ENCODE measurements around the gene DCTN1.
"Not testable (repeated sequence)": the region's sequence is repeated elsewhere in the genome, so short reads cannot be mapped to it uniquely, and the experiment has no call there.

Gene DCTN1

GRCh38 chr2:74379851-74380789, at the start of gene DCTN1:
DCTN1 (minus strand) TSS chr2:74380311; CDS start chr2:74380037, 274 bp downstream.
- no peak for DNase-seq

- DNase-seq = no peak
Observed at GRCh38 chr2:74428675-74429074, 48.6 kb upstream of the DCTN1 start.

GRCh38 chr2:74427551-74427950, 47.4 kb upstream of the DCTN1 start:
- DNase-seq = no peak

- no peak for DNase-seq
Observed at GRCh38 chr2:74426181-74426758, 46.2 kb upstream of the DCTN1 start.

GRCh38 chr2:74425523-74425922, 45.4 kb upstream of the DCTN1 start:
- no peak for DNase-seq

- no peak for DNase-seq
Observed at GRCh38 chr2:74424995-74425406, 44.9 kb upstream of the DCTN1 start.

- DNase-seq = no peak
Observed at GRCh38 chr2:74424139-74424992, 44.3 kb upstream of the DCTN1 start.

- DNase-seq = no peak
Observed at GRCh38 chr2:74423231-74424095, 43.4 kb upstream of the DCTN1 start.

GRCh38 chr2:74421221-74421870, 41.2 kb upstream of the DCTN1 start, which contains the start of the genes C2orf81 and WDR54:
C2orf81 (minus strand) TSS chr2:74421619; CDS start chr2:74421560, 59 bp downstream.
WDR54 (plus strand) TSS chr2:74421730; CDS start chr2:74422154, 424 bp downstream.
- peak; percentile 73 for DNase-seq

- DNase-seq = not testable (repeated sequence)
Observed at GRCh38 chr2:74420443-74421103, 40.5 kb upstream of the DCTN1 start.

- no peak for DNase-seq
Observed at GRCh38 chr2:74420006-74420405, 39.9 kb upstream of the DCTN1 start.

GRCh38 chr2:74419345-74419744, 39.2 kb upstream of the DCTN1 start:
- peak; percentile 59 for DNase-seq

- no peak for DNase-seq
Observed at GRCh38 chr2:74418312-74418711, 38.2 kb upstream of the DCTN1 start.

GRCh38 chr2:74417763-74418162, 37.7 kb upstream of the DCTN1 start:
- DNase-seq = no peak

- no peak for DNase-seq
Observed at GRCh38 chr2:74417197-74417596, 37.1 kb upstream of the DCTN1 start.

- no peak for DNase-seq
Observed at GRCh38 chr2:74416778-74417177, 36.7 kb upstream of the DCTN1 start.

- no peak for DNase-seq
Observed at GRCh38 chr2:74415762-74416395, 35.8 kb upstream of the DCTN1 start.

- peak; percentile 13 for DNase-seq
Observed at GRCh38 chr2:74414881-74415761, 35.0 kb upstream of the DCTN1 start.

- no peak for DNase-seq
Observed at GRCh38 chr2:74414441-74414840, 34.3 kb upstream of the DCTN1 start.
